Activated CD4-positive, alpha-beta T cell treated with anti-CD3 and anti-CD28 coated beads for 36 hours (primary cell): ENCODE results near the gene TMEM235. TPM values are rescaled to one million over a fixed set of nuclear protein-coding genes. Genes with fewer than 3 reads are reported as not detected.

Experiments used
- ATAC-seq: fragments of 200-7000 bp; cut with Tn5 transposase; one replicate; pipeline ENCODE4 v1.10.0; 2021; ENCODE audit warnings: mild to moderate bottlenecking, moderate library complexity
- CTCF ChIA-PET: fragments of 350-600 bp; sonication (Branson Sonifier 250); formaldehyde crosslinking; loops from one replicate; lab custom pipeline; 2021; ENCODE audit warnings: antibody characterized with exemption; lab: Charles Lee
- POLR2A ChIA-PET: fragments of 350-600 bp; sonication (Branson Sonifier 250); formaldehyde crosslinking; loops from one replicate; lab custom pipeline; 2021; ENCODE audit warnings: antibody characterized with exemption, inconsistent platforms; lab: Charles Lee
- DNase-seq: peaks from one replicate; pipeline ENCODE4 v3.0.0-alpha.2; 2020
- H3K27ac Mint-ChIP-seq: one replicate; pipeline ENCODE4 v1.8.0; 2021; ENCODE audit warnings: mixed read lengths
- H3K27me3 Mint-ChIP-seq: one replicate; pipeline ENCODE4 v1.8.0; 2021; ENCODE audit warnings: mixed read lengths
- H3K36me3 Mint-ChIP-seq: one replicate; pipeline ENCODE4 v1.8.0; 2021; ENCODE audit warnings: low read depth, mixed read lengths
- H3K4me1 Mint-ChIP-seq: one replicate; pipeline ENCODE4 v1.8.0; 2021; ENCODE audit warnings: mixed read lengths
- H3K4me3 Mint-ChIP-seq: one replicate; pipeline ENCODE4 v1.8.0; 2021; ENCODE audit warnings: mild to moderate bottlenecking, moderate library complexity, mixed read lengths
- H3K9me3 Mint-ChIP-seq: one replicate; pipeline ENCODE4 v1.8.0; 2021; ENCODE audit warnings: low read depth, mixed read lengths
- intact Hi-C, 2 experiments: fragments of 100-400 bp; cut with DNase I in 1 of 2; cut with micrococcal nuclease in 1 of 2; formaldehyde crosslinking; loops; one replicate each; pipeline versions ENCODE4 v1.14.2 to v1.15.1; 2022 to 2024; cut with DNase I, micrococcal nuclease
- total RNA-seq, 2 experiments: library from RNA; stranded (reverse); gene quantifications; one replicate each; pipeline ENCODE4 v1.2.3, GENCODE V29; 2021

Gene TMEM235
- total RNA-seq: not detected

DNA sequence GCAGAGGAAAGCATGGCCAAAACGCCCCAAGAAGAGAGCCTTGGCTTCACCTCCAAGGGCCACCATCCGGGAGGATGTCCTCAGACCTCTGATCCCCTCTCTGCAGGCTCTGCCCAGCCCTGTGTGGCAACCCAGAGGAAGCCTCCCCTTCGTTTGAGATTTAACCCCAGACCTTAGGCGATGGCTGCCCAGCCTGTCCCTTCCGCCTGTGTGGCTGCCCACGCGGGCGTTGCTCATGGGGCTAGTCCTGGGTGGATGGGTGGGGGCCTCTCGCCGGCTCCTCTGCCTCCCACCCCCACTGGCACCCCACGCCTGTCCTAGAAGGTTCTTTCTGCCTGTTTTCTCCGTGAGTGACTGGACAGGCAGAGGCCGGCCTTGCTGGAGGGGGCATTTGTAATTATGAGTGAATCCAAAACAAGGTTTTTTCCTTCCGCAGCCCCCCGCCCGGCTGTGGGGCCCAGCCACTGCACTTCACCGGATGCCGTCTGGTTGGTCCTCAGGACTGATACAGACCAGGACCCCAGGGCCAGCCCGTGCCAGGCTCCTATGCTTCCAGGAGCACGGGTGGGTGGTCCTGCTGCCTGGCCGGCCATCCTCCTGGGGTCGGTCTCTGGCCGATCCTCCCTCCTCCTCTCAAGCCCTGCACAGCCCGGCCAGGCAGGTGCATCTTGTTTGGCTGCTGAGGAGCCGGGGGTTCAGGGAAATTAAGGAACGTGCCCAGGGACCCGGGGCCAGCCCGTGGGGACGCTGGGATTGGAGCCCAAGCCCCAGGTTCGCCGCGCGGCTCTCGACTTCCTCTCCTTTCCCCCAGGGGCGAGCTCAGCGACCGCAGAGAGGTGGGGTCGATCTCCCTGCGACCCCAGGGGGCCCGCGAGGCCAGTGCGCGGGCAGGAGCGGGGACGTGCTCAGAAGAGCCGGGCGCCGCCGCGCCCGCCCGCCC, at the start of gene TMEM235:
TSS of gene TMEM235 (plus strand) at position 636 of the 940 bp plus-strand sequence. CDS start 393 bp downstream, outside the sequence.
- Mint-ChIP-seq H3K9me3 (no peaks in the 10 kb centered on the region), H3K36me3 (no peaks in the 10 kb centered on the region), H3K27me3 (peaks cover 24% of the 10 kb centered on the region), H3K4me1 (peaks cover 11% of the 10 kb centered on the region), H3K27ac (no peak within 1 kb of the TSS), H3K4me3 (no peak within 1 kb of the TSS)
- ChIA-PET CTCF (interaction anchor here (1.2 kb wide), 1 partner anchor 20 kb away, joined by 3 read pairs; no protein-coding TSS in a partner anchor), POLR2A (no interaction called here)
- no peak for ATAC-seq
- DNase-seq: no peak
- intact Hi-C loops: no loop called here

DNA sequence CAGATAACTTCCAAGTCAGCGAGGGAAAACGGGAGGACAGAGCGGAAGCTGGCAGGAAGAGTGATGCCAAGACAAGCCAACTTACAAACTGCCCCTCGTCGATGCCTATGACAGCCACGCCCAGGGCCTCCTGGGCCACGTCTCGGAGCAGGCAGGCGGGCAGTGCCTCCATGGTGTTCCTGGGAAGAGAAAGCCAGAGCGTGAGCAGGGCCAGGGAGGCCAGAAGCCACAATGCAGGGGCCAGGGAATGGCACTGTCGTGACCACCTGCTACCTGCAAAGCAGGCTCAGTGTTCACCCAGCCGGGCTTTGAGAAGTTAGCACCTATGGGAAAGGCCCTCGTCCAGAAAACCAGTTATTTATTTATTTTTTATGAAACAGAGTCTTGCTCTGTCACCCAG, 48.9 kb upstream of the TMEM235 start:
- ChIA-PET CTCF (interaction anchor here (0.6 to 1.5 kb wide), 5 partner anchors 20 to 1602 kb away, joined by 3 to 4 read pairs (median 3); no protein-coding TSS in a partner anchor), POLR2A (interaction anchor here (0.6 kb wide), 1 partner anchor 76 kb away, joined by 8 read pairs; no protein-coding TSS in a partner anchor)
- DNase-seq: no peak
- no peak overlapping the region for H3K4me3 Mint-ChIP-seq
- peaks cover 60% of the 10 kb centered on the region for H3K36me3 Mint-ChIP-seq
- no peak overlapping the region for H3K27ac Mint-ChIP-seq
- no peak for ATAC-seq
- no peaks in the 10 kb centered on the region for H3K9me3 Mint-ChIP-seq
- peaks cover 28% of the 10 kb centered on the region for H3K4me1 Mint-ChIP-seq
- intact Hi-C loops: no loop called here
- H3K27me3 Mint-ChIP-seq: no peaks in the 10 kb centered on the region

DNA sequence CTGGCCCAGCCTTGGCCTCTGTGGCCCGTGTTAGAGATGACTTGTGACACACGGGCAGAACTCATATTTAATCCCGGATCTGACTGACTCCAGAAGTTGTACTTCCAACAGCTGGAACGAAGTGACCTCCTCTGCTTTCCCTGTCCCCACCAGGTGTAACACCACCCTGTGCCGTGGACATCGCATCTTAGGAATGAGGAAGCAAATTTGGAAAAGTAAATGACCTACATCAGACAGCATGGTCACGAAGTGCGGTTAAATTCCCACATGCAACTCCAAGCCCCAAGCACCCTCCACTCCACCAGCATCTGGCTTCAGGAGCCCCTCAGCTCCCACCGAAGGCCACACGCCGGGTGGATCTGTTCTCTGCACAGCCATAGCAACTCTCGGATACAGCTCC, 47.5 kb upstream of the TMEM235 start:
- DNase-seq (no peak), ATAC-seq (no peak)
- H3K27ac Mint-ChIP-seq: no peak overlapping the region
- ChIA-PET CTCF (interaction anchor here (0.7 to 1.2 kb wide), 2 partner anchors 8 to 73 kb away, joined by 3 read pairs; no protein-coding TSS in a partner anchor), POLR2A (no interaction called here)
- intact Hi-C loops: no loop called here
- H3K27me3 Mint-ChIP-seq: no peaks in the 10 kb centered on the region
- H3K4me1 Mint-ChIP-seq: peaks cover 31% of the 10 kb centered on the region
- no peaks in the 10 kb centered on the region for H3K9me3 Mint-ChIP-seq
- peaks cover 55% of the 10 kb centered on the region for H3K36me3 Mint-ChIP-seq
- H3K4me3 Mint-ChIP-seq: peak overlapping the region; percentile 1

DNA sequence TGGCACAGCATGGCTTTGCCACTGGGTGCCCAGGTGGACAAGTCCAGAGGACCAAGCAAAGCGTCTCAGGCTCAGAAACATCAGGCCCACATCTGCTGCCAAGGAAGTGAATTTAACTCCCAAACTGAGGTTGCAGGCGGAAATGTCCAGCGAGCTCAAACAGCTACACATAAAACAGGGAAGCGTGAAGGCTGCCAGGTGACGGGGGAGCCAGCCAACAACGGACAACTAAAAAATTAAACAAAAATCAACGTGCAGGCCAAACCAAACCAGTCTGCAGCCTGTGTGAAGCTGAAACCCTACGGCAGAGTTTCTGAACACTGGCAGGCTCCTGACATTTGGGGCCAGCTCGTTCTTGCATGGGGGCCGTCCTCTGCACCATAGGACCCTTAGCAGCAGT, 47.1 kb upstream of the TMEM235 start:
- POLR2A ChIA-PET: no interaction called here

DNA sequence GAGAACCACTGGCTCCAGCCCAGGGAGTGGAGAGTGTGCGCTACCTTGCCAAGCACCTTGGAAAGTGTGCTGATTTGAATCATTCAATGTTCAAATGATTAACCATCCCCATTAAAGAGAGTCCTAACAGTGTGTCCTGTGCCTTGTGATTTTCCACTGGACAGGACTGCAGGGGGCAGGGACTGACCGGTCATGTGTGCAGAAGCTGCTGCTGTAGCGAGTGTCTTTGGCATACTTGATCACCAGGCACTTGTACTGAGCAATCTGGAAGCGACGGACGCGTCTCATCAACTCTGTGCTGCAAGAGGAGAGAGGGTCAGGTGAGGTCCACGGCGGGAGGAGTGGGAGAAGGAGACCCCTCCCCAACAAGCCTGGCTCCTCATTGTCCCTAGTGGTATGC, 46.6 kb upstream of the TMEM235 start:
- ChIA-PET POLR2A (no interaction called here), CTCF (interaction anchor here (0.6 to 1.2 kb wide), 3 partner anchors 9 to 364 kb away, joined by 3 read pairs; no protein-coding TSS in a partner anchor)
- peak overlapping the region; percentile 53 for H3K27ac Mint-ChIP-seq
- DNase-seq (no peak), ATAC-seq (no peak)
- no peaks in the 10 kb centered on the region for H3K27me3 Mint-ChIP-seq
- intact Hi-C loops: no loop called here
- peaks cover 46% of the 10 kb centered on the region for H3K36me3 Mint-ChIP-seq
- H3K9me3 Mint-ChIP-seq: no peaks in the 10 kb centered on the region
- H3K4me3 Mint-ChIP-seq: peak overlapping the region; percentile 78
- peaks cover 31% of the 10 kb centered on the region for H3K4me1 Mint-ChIP-seq

More for the DNA sequence above, 47.1 kb upstream of the TMEM235 start:
- CTCF ChIA-PET: interaction anchor here (0.6 to 1.2 kb wide), 3 partner anchors 9 to 364 kb away, joined by 3 read pairs; no protein-coding TSS in a partner anchor
- intact Hi-C loops: no loop called here
- no peak for DNase-seq
- Mint-ChIP-seq H3K36me3 (peaks cover 51% of the 10 kb centered on the region), H3K27me3 (no peaks in the 10 kb centered on the region), H3K4me3 (peak overlapping the region; percentile 78), H3K4me1 (peaks cover 31% of the 10 kb centered on the region), H3K9me3 (no peaks in the 10 kb centered on the region), H3K27ac (no peak overlapping the region)
- ATAC-seq: no peak

DNA sequence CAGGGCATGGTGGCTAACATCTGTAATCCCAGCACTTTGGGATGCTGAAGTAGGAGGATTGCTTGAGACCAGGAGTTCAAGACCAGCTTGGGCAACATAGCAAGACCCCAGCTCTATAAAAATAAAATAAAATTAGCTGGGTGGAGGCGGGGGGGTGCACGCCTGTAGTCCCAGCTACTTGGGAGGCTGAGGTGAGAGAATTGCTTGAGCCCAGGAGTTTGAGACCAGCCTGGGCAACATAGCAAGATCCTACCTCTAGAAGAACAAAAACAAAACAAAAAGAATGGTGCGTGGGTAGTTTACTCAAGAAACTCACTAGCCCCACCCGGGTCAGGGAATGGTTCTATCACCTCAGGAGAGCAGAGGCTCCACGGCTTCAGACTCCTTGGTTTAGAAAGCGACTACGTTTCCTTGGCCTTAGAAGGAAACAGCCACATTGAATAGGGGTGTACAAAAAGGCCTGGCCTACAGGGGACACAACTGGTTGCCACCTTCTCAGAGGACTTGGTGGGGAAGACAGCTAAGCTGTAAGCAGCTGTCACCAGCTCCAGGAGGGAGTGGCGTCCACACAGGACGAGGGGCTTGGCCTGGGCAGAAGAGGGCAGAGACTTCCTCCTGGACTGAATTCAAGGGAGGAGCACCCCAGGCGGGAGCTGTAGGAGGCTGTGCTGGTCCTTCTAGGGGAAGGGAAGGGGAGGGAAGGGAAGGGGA, 45.3 kb upstream of the TMEM235 start:
- peaks cover 29% of the 10 kb centered on the region for H3K4me1 Mint-ChIP-seq
- H3K4me3 Mint-ChIP-seq: peak overlapping the region; percentile 78
- intact Hi-C loops: loop anchor here (2.0 kb wide), 4 partner anchors 17 to 227 kb away; partner anchors contain the start of genes SOCS3 (in 1 of the 2), SYNGR2 (in 1 of the 2) and TNRC6C (in 1 of the 2)
- no peaks in the 10 kb centered on the region for H3K27me3 Mint-ChIP-seq
- peak overlapping the region; percentile 42 for H3K27ac Mint-ChIP-seq
- H3K36me3 Mint-ChIP-seq: peaks cover 40% of the 10 kb centered on the region
- ChIA-PET CTCF (interaction anchor here (0.6 to 3.2 kb wide), 5 partner anchors 10 to 951 kb away, joined by 3 to 21 read pairs (median 4); no protein-coding TSS in a partner anchor), POLR2A (interaction anchor here (0.6 to 1.2 kb wide), 5 partner anchors 10 to 579 kb away, joined by 3 to 5 read pairs (median 4); no protein-coding TSS in a partner anchor)
- DNase-seq (peak; percentile 45), ATAC-seq (peak; percentile 12)
- no peaks in the 10 kb centered on the region for H3K9me3 Mint-ChIP-seq

DNA sequence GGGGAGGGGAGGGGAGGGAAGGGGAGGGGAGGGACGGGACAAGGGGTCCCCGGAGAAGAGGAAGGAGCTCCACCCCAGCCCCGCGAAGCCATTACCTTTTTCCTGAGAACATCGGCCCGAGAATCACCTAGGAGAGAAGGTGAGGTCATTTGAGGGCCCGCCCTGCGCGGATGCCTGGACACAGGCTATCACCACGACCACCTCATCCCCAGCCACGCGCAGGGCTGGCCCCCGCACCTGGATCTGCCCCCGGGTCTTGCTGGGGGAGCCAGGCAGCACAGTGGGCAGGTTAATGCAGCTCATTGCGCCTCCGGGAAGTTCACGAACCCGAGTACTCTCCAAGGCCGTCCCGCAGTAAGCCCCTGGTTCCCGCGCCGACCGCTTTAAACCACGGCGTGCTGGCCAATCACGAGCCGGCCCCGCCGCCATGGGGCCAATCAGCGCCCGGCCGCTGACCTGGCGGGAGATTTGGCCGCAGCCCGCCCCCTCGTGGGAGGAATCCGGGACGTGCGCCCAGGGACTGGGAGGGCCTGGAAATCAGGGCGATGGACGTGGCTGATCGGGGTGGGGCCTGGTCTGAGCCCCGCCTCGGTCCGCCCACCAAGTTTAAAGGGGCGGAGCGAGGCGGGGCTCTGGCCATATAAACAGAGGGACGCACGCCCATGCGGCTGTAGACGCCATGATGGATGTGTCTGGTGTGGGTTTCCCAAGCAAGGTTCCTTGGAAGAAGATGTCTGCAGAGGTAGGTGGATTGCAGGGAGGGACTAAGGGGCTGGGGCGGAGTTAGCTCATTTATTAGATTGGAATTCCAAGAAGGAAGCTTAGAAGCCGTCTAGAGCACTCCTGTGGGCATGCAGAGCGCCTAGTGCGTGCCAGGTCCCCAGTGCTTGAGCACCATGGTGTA, 44.5 kb upstream of the TMEM235 start, which contains the start of the genes AFMID and TK1:
TSS of gene AFMID (plus strand) at position 671 of the 904 bp plus-strand sequence. CDS start at position 680, 9 bp downstream.
TSS of gene TK1 (minus strand) at position 361 of the 904 bp plus-strand sequence. CDS start at position 303, 58 bp downstream.
- intact Hi-C loops: loop anchor here (1.0 to 2.0 kb wide), 9 partner anchors 18 to 228 kb away; partner anchors contain the start of genes BIRC5 (in 2 of the 2), SYNGR2 (in 2 of the 2), SOCS3 (in 1 of the 2) and TNRC6C (in 1 of the 2)
- CTCF ChIA-PET: interaction anchor here (0.7 to 3.2 kb wide), 5 partner anchors 11 to 163 kb away, joined by 3 to 21 read pairs (median 4); no protein-coding TSS in a partner anchor

DNA sequence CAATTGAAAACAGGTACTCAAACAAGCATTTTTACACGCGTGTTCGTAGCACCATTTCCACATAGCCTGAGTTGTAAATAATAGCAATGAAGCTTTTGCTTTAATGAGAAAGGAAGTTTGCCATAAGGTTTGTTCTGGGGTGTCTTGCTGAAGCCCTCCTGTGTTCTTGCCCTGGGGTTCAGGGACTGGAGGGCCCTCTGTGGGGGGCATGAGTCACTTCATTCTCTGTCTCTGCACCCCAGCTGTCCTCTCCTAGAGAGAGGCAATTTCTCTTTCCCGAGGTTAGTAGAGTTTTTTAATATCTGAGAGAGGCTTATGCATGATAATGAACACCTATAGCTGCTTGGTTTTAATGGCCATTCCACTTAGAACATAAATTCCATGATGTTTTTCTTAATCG, 34.7 kb upstream of the TMEM235 start:
- no peak overlapping the region for H3K27ac Mint-ChIP-seq
- peaks cover 5% of the 10 kb centered on the region for H3K4me1 Mint-ChIP-seq
- no peaks in the 10 kb centered on the region for H3K9me3 Mint-ChIP-seq
- ChIA-PET CTCF (interaction anchor here (1.0 kb wide), 1 partner anchor 132 kb away, joined by 3 read pairs; no protein-coding TSS in a partner anchor), POLR2A (no interaction called here)
- intact Hi-C loops: no loop called here
- H3K36me3 Mint-ChIP-seq: peaks cover 15% of the 10 kb centered on the region
- H3K27me3 Mint-ChIP-seq: no peaks in the 10 kb centered on the region
- no peak for ATAC-seq
- DNase-seq: no peak
- no peak overlapping the region for H3K4me3 Mint-ChIP-seq

More for the DNA sequence above, 44.5 kb upstream of the TMEM235 start, which contains the start of the genes AFMID and TK1:
- Mint-ChIP-seq H3K27ac (peak within 1 kb of the TSS; percentile 73), H3K4me3 (peak within 1 kb of the TSS; percentile 78), H3K4me1 (peaks cover 26% of the 10 kb centered on the region), H3K36me3 (peaks cover 37% of the 10 kb centered on the region), H3K9me3 (no peaks in the 10 kb centered on the region), H3K27me3 (no peaks in the 10 kb centered on the region)
- peak; percentile 98 for DNase-seq
- POLR2A ChIA-PET: interaction anchor here (1.2 kb wide), 2 partner anchors 10 to 12 kb away, joined by 4 to 5 read pairs; no protein-coding TSS in a partner anchor
- peak; percentile 96 for ATAC-seq

DNA sequence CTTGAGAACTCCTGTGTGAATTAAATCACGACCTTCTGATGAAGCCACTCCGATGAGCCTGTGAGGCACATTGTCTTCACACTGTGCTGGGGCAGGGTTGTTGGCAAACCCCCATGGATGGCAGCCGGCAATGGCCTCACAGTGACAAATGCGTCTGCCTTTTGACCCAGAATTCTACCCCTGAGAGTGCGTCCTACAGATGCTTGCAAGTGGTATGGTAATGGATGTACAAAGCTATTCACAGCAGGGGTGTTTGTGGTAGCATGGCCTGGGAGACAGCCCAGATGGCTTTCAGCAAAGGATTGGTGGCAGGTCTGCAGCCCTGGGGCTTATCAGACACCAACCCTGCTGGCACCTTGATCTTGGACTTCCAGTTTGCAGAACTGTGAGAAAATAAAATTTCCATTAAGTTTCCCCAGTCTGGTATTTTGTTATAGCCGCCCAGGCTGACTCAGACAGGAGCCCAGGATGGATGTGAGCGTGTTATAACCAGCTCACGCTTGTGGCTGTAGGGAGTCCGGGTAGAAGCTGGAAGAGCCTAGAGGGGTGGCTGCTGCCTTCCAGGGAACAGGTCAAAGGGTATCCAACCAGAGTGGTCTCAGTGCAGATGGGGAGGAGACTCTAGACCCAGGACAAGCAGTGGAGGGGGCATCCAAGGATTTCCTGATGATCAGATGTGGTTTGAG, 34.1 kb upstream of the TMEM235 start:
- no peak for ATAC-seq
- POLR2A ChIA-PET: no interaction called here
- H3K27me3 Mint-ChIP-seq: no peaks in the 10 kb centered on the region
- CTCF ChIA-PET: interaction anchor here (0.8 to 1.0 kb wide), 2 partner anchors 55 to 132 kb away, joined by 3 read pairs; no protein-coding TSS in a partner anchor
- intact Hi-C loops: no loop called here
- H3K9me3 Mint-ChIP-seq: no peaks in the 10 kb centered on the region
- H3K36me3 Mint-ChIP-seq: peaks cover 13% of the 10 kb centered on the region
- peaks cover 5% of the 10 kb centered on the region for H3K4me1 Mint-ChIP-seq
- H3K4me3 Mint-ChIP-seq: no peak overlapping the region
- no peak for DNase-seq
- no peak overlapping the region for H3K27ac Mint-ChIP-seq
